Stimulated activated naive CD8-positive, alpha-beta T cell treated with anti-CD3 and anti-CD28 coated beads, Interleukin-15, Interleukin-2, amounts not matched to agents 100 ng/mL and 50 ng/mL, for 24 hours (primary cell): ENCODE data around the gene PTGFR.

Source experiments
- H3K27ac Mint-ChIP-seq: one replicate; pipeline ENCODE4 v1.8.0; 2021; ENCODE audit warnings: mild to moderate bottlenecking, mixed read lengths
- H3K27me3 Mint-ChIP-seq: one replicate; pipeline ENCODE4 v1.8.0; 2021; ENCODE audit warnings: mixed read lengths
- H3K36me3 Mint-ChIP-seq: one replicate; pipeline ENCODE4 v1.8.0; 2021; ENCODE audit warnings: low read depth, mixed read lengths
- H3K4me1 Mint-ChIP-seq: one replicate; pipeline ENCODE4 v1.8.0; 2021; ENCODE audit warnings: low read depth, mixed read lengths
- H3K4me3 Mint-ChIP-seq: one replicate; pipeline ENCODE4 v1.8.0; 2021; ENCODE audit warnings: mild to moderate bottlenecking, mixed read lengths
- H3K9me3 Mint-ChIP-seq: one replicate; pipeline ENCODE4 v1.8.0; 2021; ENCODE audit warnings: mixed read lengths

Gene PTGFR

GRCh38 chr1:78490861-78491450 lies at the start of gene PTGFR:
PTGFR (plus strand) TSS chr1:78490974; CDS start chr1:78492744, 1,770 bp downstream.
- Mint-ChIP-seq H3K27ac (no peak within 1 kb of the TSS), H3K36me3 (no peaks in the 10 kb centered on the region), H3K4me3 (no peak within 1 kb of the TSS), H3K9me3 (no peaks in the 10 kb centered on the region), H3K27me3 (peaks cover 39% of the 10 kb centered on the region), H3K4me1 (peaks cover 4% of the 10 kb centered on the region)

GRCh38 chr1:78441921-78442320 lies 48.9 kb upstream of the PTGFR start:
- H3K4me3 Mint-ChIP-seq = no peak overlapping the region
- no peaks in the 10 kb centered on the region for H3K36me3 Mint-ChIP-seq
- H3K27me3 Mint-ChIP-seq = no peaks in the 10 kb centered on the region
- no peaks in the 10 kb centered on the region for H3K4me1 Mint-ChIP-seq
- H3K27ac Mint-ChIP-seq = no peak overlapping the region
- H3K9me3 Mint-ChIP-seq = no peaks in the 10 kb centered on the region

- no peaks in the 10 kb centered on the region for H3K27me3 Mint-ChIP-seq
- H3K27ac Mint-ChIP-seq = no peak overlapping the region
- H3K9me3 Mint-ChIP-seq = no peaks in the 10 kb centered on the region
- H3K4me1 Mint-ChIP-seq = no peaks in the 10 kb centered on the region
- no peak overlapping the region for H3K4me3 Mint-ChIP-seq
- H3K36me3 Mint-ChIP-seq = no peaks in the 10 kb centered on the region
Observed at GRCh38 chr1:78447086-78447485, 43.7 kb upstream of the PTGFR start.

- Mint-ChIP-seq H3K4me3 (no peak overlapping the region), H3K27ac (no peak overlapping the region), H3K9me3 (peaks cover 19% of the 10 kb centered on the region), H3K36me3 (no peaks in the 10 kb centered on the region), H3K4me1 (no peaks in the 10 kb centered on the region), H3K27me3 (peaks cover 5% of the 10 kb centered on the region)
Observed at GRCh38 chr1:78464449-78464891, 26.3 kb upstream of the PTGFR start.

GRCh38 chr1:78465143-78465542 lies 25.6 kb upstream of the PTGFR start:
- Mint-ChIP-seq H3K4me1 (no peaks in the 10 kb centered on the region), H3K36me3 (no peaks in the 10 kb centered on the region), H3K27ac (no peak overlapping the region), H3K4me3 (no peak overlapping the region), H3K9me3 (peaks cover 16% of the 10 kb centered on the region), H3K27me3 (peaks cover 5% of the 10 kb centered on the region)

DNA sequence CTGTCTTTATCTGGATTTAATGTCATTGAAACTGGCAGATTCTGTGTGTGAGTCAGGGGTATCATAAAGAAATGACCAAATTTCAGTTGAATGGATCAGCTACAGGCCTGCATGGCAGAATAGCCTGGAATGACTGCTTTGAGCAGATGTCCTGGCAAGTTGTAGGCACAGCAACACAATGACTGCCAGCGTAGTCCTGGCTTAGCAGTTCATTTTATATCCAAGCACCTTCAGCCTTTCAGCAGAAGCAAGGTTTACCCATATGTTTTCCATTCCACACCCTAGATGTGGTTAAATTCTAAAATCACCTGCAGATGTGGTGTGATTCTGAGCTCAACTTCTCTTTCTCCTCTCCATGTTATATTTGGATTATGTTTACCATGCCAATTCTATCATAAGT lies 22.3 kb upstream of the PTGFR start:
- Mint-ChIP-seq H3K9me3 (peaks cover 10% of the 10 kb centered on the region), H3K36me3 (no peaks in the 10 kb centered on the region), H3K27me3 (peaks cover 5% of the 10 kb centered on the region), H3K27ac (no peak overlapping the region), H3K4me3 (no peak overlapping the region), H3K4me1 (no peaks in the 10 kb centered on the region)

DNA sequence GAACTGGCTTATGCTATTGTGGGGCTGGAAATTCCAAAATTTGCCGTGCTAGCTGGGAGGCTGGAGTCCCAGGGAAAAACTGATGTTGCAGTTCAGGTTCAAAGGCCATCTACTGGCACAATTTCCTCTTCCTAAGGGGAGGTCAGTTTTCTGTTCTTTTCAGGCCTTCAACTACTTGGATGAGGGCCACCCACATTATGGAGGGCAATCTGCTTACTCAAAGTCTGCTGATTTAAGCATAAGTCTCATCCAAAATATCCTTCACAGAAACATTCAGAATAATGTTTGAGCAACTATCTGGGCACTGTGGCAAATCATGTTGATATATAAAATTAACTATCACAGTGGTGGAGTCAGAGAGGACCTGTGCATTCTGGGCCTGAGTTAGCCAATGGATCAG lies 21.2 kb upstream of the PTGFR start:
- peaks cover 5% of the 10 kb centered on the region for H3K27me3 Mint-ChIP-seq
- H3K36me3 Mint-ChIP-seq = no peaks in the 10 kb centered on the region
- no peaks in the 10 kb centered on the region for H3K4me1 Mint-ChIP-seq
- H3K4me3 Mint-ChIP-seq = no peak overlapping the region
- no peak overlapping the region for H3K27ac Mint-ChIP-seq
- peaks cover 3% of the 10 kb centered on the region for H3K9me3 Mint-ChIP-seq

- no peaks in the 10 kb centered on the region for H3K36me3 Mint-ChIP-seq
- H3K9me3 Mint-ChIP-seq = no peaks in the 10 kb centered on the region
- H3K4me3 Mint-ChIP-seq = no peak overlapping the region
- H3K27ac Mint-ChIP-seq = no peak overlapping the region
- no peaks in the 10 kb centered on the region for H3K27me3 Mint-ChIP-seq
- no peaks in the 10 kb centered on the region for H3K4me1 Mint-ChIP-seq
Observed at GRCh38 chr1:78471890-78472620, 18.7 kb upstream of the PTGFR start.

GRCh38 chr1:78472851-78473496 lies 17.8 kb upstream of the PTGFR start:
- Mint-ChIP-seq H3K27ac (no peak overlapping the region), H3K36me3 (no peaks in the 10 kb centered on the region), H3K9me3 (no peaks in the 10 kb centered on the region), H3K27me3 (no peaks in the 10 kb centered on the region), H3K4me1 (no peaks in the 10 kb centered on the region), H3K4me3 (no peak overlapping the region)

GRCh38 chr1:78474092-78474491 lies 16.7 kb upstream of the PTGFR start:
- H3K4me1 Mint-ChIP-seq = no peaks in the 10 kb centered on the region

DNA sequence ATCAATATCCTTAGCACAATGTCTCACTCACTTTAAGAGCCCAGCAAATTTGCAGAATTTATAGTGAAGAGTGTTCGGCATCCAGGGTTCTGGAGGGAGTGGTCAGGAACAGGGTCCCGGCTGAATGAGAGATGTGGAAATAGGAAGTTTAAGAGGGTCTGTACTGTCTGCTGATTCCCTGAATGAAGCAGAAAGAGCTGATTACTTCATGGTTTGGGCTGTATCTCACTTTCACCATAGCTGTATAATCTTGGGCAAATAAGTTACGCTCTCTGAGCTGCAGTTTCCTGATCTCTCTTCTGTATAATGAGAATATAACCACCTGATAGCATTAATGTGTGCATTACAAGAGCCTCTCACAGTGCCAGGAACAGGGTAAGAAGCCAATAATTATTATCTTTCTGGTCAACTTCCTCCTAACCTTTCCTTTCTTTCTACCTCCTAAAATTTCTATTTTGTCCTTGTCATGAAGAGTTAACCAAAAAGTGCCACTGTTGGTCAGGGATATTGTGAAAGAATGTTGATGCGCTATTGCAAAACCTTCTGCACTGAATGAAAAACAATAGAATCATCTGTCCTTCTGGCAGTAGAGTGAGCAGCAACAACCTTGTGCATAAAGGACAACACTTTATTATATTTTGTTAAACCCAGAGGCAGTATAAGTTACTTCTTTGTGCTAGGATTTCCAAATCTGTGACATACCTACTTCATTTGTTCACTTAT lies 14.7 kb upstream of the PTGFR start:
- no peaks in the 10 kb centered on the region for H3K36me3 Mint-ChIP-seq
- H3K27me3 Mint-ChIP-seq = no peaks in the 10 kb centered on the region
- H3K4me1 Mint-ChIP-seq = no peaks in the 10 kb centered on the region
- H3K4me3 Mint-ChIP-seq = no peak overlapping the region
- no peak overlapping the region for H3K27ac Mint-ChIP-seq
- no peaks in the 10 kb centered on the region for H3K9me3 Mint-ChIP-seq

More at GRCh38 chr1:78474092-78474491, 16.7 kb upstream of the PTGFR start:
- Mint-ChIP-seq H3K4me3 (no peak overlapping the region), H3K36me3 (no peaks in the 10 kb centered on the region), H3K27me3 (no peaks in the 10 kb centered on the region), H3K27ac (no peak overlapping the region), H3K9me3 (no peaks in the 10 kb centered on the region)

GRCh38 chr1:78483903-78484302 lies 6.9 kb upstream of the PTGFR start:
- no peaks in the 10 kb centered on the region for H3K9me3 Mint-ChIP-seq
- no peaks in the 10 kb centered on the region for H3K4me1 Mint-ChIP-seq
- H3K4me3 Mint-ChIP-seq = no peak overlapping the region
- H3K36me3 Mint-ChIP-seq = no peaks in the 10 kb centered on the region
- no peak overlapping the region for H3K27ac Mint-ChIP-seq
- peaks cover 8% of the 10 kb centered on the region for H3K27me3 Mint-ChIP-seq

DNA sequence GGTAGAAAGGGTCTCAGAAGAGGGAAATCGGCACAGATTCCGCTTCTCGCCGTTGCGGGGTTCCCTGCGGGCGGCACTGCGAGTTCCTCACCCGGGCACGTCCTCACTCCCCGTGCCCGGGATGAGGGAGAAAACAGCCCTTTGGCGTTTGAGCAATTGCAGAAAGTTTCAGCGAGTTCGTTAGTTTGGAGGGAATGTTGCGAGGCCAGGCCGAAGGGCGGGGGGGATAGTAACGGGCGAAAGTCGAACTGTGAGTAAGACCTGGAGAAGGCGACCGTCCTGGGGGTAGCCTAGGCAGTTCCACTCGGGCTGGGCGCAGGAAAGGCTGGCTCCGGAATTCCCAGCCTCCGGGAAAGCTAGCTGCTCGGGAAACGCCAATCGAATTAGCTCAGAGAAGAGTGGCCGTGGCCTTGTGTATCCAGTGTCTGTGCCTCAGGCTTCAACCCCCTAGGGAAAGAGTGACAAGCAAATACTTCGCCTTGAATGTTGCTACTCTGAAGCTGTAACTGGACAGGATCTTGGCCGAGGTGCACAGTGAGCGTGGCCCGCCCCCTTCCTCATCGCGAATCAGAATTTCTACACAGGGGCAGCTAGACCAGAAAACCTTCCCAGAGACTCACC lies 787 bp downstream of the PTGFR start:
- no peaks in the 10 kb centered on the region for H3K9me3 Mint-ChIP-seq
- H3K4me3 Mint-ChIP-seq = no peak overlapping the region
- H3K36me3 Mint-ChIP-seq = no peaks in the 10 kb centered on the region
- H3K27ac Mint-ChIP-seq = no peak overlapping the region
- peaks cover 39% of the 10 kb centered on the region for H3K27me3 Mint-ChIP-seq
- H3K4me1 Mint-ChIP-seq = peaks cover 4% of the 10 kb centered on the region

DNA sequence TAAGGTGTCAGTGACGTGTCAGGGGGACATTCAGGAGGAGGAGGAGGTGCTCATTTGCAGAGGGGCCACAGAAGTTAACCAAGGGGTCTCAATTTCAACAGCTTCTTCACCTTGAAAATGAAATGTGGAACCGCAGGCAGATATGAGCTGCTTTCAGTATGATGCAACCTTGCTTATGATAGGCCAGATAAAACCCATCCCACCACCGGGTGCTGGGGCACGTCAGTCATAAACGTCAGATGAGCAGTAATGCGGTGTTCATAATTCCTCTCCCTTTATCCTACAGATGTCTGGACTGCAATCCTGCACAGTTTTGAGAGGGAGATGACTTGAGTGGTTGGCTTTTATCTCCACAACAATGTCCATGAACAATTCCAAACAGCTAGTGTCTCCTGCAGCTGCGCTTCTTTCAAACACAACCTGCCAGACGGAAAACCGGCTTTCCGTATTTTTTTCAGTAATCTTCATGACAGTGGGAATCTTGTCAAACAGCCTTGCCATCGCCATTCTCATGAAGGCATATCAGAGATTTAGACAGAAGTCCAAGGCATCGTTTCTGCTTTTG lies 1.7 kb downstream of the PTGFR start:
- H3K4me1 Mint-ChIP-seq = peaks cover 4% of the 10 kb centered on the region
- no peaks in the 10 kb centered on the region for H3K9me3 Mint-ChIP-seq
- no peak overlapping the region for H3K27ac Mint-ChIP-seq
- H3K4me3 Mint-ChIP-seq = no peak overlapping the region
- no peaks in the 10 kb centered on the region for H3K36me3 Mint-ChIP-seq
- H3K27me3 Mint-ChIP-seq = peaks cover 39% of the 10 kb centered on the region
